Tibial nerve (tissue), 4 donors: Measurements from ENCODE around the gene EHD2.

Experiments used
- CTCF ChIP-seq, 5 experiments: fragments of 200-600 bp in 3 of 5; fragments of 450-650 bp in 2 of 5; sonication (generic) in 3 of 5; IDR thresholded peaks; one replicate each; pipeline ENCODE4 v1.5.1; 2016 to 2019; ENCODE audit warnings: antibody characterized with exemption in 5 of 5, mild to moderate bottlenecking in 3 of 5, moderate library complexity in 2 of 5
- EP300 ChIP-seq, 2 donors: sonication (generic); formaldehyde crosslinking; IDR thresholded peaks; one replicate each; pipeline ENCODE4 v1.6.1; 2017; ENCODE audit warnings: antibody characterized with exemption in 2 of 2, mild to moderate bottlenecking in 1 of 2

- TF ChIP-seq EP300 (IDR thresholded peaks at IDR 0.05) = no peak
- no peak for TF ChIP-seq CTCF (IDR thresholded peaks at IDR 0.05)
These were observed 7.6 kb downstream of the EHD2 start for GRCh38 chr19:47720669-47721422.
